Suprapubic skin (tissue), 3 donors: ENCODE results near the gene TBC1D9.

Experiments used
- CTCF ChIP-seq, 2 donors: fragments of 200-600 bp in 1 of 2; fragments of 450-650 bp in 1 of 2; sonication (generic) in 1 of 2; IDR thresholded peaks; one replicate each; pipeline ENCODE4 v1.5.1; 2016 to 2019; ENCODE audit warnings: antibody characterized with exemption in 2 of 2, mild to moderate bottlenecking in 1 of 2, moderate library complexity in 1 of 2
- EP300 ChIP-seq: sonication (generic); formaldehyde crosslinking; IDR thresholded peaks from one replicate; pipeline ENCODE4 v1.6.1; 2017; ENCODE audit warnings: antibody characterized with exemption
- POLR2A ChIP-seq, 2 donors: fragments of 450-650 bp; IDR thresholded peaks; one replicate each; pipeline ENCODE4 v1.6.1; 2017; ENCODE audit warnings: antibody characterized with exemption in 2 of 2, mild to moderate bottlenecking in 2 of 2, moderate library complexity in 2 of 2

GRCh38 chr4:140686796-140687195 is 69.4 kb downstream of the TBC1D9 start:
- no peak for TF ChIP-seq CTCF (IDR thresholded peaks at IDR 0.05)
- TF ChIP-seq POLR2A (IDR thresholded peaks at IDR 0.05), result no peak
- no peak for TF ChIP-seq EP300
